GM23338 (cell line): ENCODE measurements around the gene ATP8A1. TPM values are rescaled to one million over a fixed set of nuclear protein-coding genes. Genes with fewer than 3 reads are reported as not detected.

ENCODE experiments used
- ATAC-seq: fragments of 200-7000 bp; cut with Tn5 transposase; 3 replicates; pipeline ENCODE4 v1.9.1; 2020
- DNase-seq: peaks from one replicate; pipeline ENCODE4 v3.0.0-alpha.2; 2015; ENCODE audit warnings: low spot score
- H2AFZ ChIP-seq: fragments of 200-600 bp; sonication (generic); 2 replicates; pipeline ENCODE4 v1.8.0; 2016; ENCODE audit warnings: antibody characterized with exemption, mild to moderate bottlenecking, moderate library complexity
- H3F3A ChIP-seq: fragments of 200-600 bp; sonication (generic); replicated peaks from 2 replicates; pipeline ENCODE4 v1.8.0; 2017; ENCODE audit warnings: antibody characterized with exemption, mixed run types, low read depth
- H3K27ac ChIP-seq: fragments of 200-600 bp; sonication (generic); 2 replicates; pipeline ENCODE4 v1.6.1; 2016; ENCODE audit warnings: low read depth
- H3K27me3 ChIP-seq: fragments of 200-600 bp; sonication (generic); 2 replicates; pipeline ENCODE4 v1.8.0; 2016; ENCODE audit warnings: mild to moderate bottlenecking, mixed run types, moderate library complexity; ENCODE audit not compliant: insufficient read depth
- H3K36me3 ChIP-seq: fragments of 200-600 bp; sonication (generic); 2 replicates; pipeline ENCODE4 v1.8.0; 2016; ENCODE audit warnings: mild to moderate bottlenecking; ENCODE audit not compliant: insufficient read depth
- H3K4me1 ChIP-seq: fragments of 200-600 bp; sonication (generic); 2 replicates; pipeline ENCODE4 v1.8.0; 2016; ENCODE audit warnings: mild to moderate bottlenecking, moderate library complexity; ENCODE audit not compliant: insufficient read depth
- H3K4me2 ChIP-seq: fragments of 200-600 bp; sonication (generic); 2 replicates; pipeline ENCODE4 v1.7.1; 2017; ENCODE audit warnings: mixed run types
- H3K4me3 ChIP-seq: fragments of 200-600 bp; sonication (generic); 2 replicates; pipeline ENCODE4 v1.6.1; 2016; ENCODE audit warnings: mixed run types
- H3K79me2 ChIP-seq: fragments of 200-600 bp; sonication (generic); replicated peaks from 2 replicates; pipeline ENCODE4 v1.8.0; 2017; ENCODE audit warnings: mild to moderate bottlenecking; ENCODE audit not compliant: insufficient read depth
- H3K9me2 ChIP-seq: fragments of 200-600 bp; sonication (generic); 2 replicates; pipeline ENCODE4 v1.8.0; 2017; ENCODE audit not compliant: insufficient read depth
- H4K20me1 ChIP-seq: fragments of 200-600 bp; sonication (generic); replicated peaks from 2 replicates; pipeline ENCODE4 v1.8.0; 2017; ENCODE audit warnings: mild to moderate bottlenecking; ENCODE audit not compliant: insufficient read depth
- H3K27ac Mint-ChIP-seq: 2 replicates; pipeline ENCODE4 v1.8.0; 2020; ENCODE audit warnings: inconsistent platforms, mild to moderate bottlenecking, moderate library complexity, mixed read lengths
- H3K27me3 Mint-ChIP-seq: 3 replicates; pipeline ENCODE4 v1.8.0; 2022; ENCODE audit warnings: low read depth, mild to moderate bottlenecking, moderate library complexity, mixed read lengths, inconsistent platforms; ENCODE audit not compliant: insufficient read depth, poor library complexity
- H3K36me3 Mint-ChIP-seq: 3 replicates; pipeline ENCODE4 v1.8.0; 2021; ENCODE audit warnings: low read depth, mild to moderate bottlenecking, inconsistent platforms, moderate library complexity, mixed read lengths
- H3K4me1 Mint-ChIP-seq: 3 replicates; pipeline ENCODE4 v1.8.0; 2020; ENCODE audit warnings: mild to moderate bottlenecking, inconsistent platforms, mixed read lengths
- H3K4me3 Mint-ChIP-seq: 3 replicates; pipeline ENCODE4 v1.8.0; 2021; ENCODE audit warnings: moderate library complexity, mild to moderate bottlenecking, inconsistent platforms, mixed read lengths
- H3K9me3 Mint-ChIP-seq: 3 replicates; pipeline ENCODE4 v1.8.0; 2020; ENCODE audit warnings: moderate library complexity, mild to moderate bottlenecking, inconsistent platforms, mixed read lengths
- CREB1 ChIP-seq: fragments of 250-450 bp; sonication (Bioruptor Pico); IDR thresholded peaks from 2 replicates; pipeline ENCODE4 v1.5.0; 2020; ENCODE audit warnings: low read depth, mild to moderate bottlenecking, moderate library complexity
- CTCF ChIP-seq, 2 experiments: fragments of 200-600 bp in 1 of 2; sonication (generic) in 1 of 2; conservative IDR thresholded peaks; 2 replicates each; pipeline versions ENCODE4 v1.5.1 to v1.6.1; 2016 to 2017; ENCODE audit warnings: antibody characterized with exemption in 2 of 2, low read depth in 2 of 2, mild to moderate bottlenecking in 2 of 2, moderate library complexity in 1 of 2
- EZH2 ChIP-seq: fragments of 200-600 bp; sonication (generic); IDR thresholded peaks from one replicate; pipeline ENCODE4 v1.8.0; 2017; ENCODE audit warnings: antibody characterized with exemption, mild to moderate bottlenecking, low read depth; ENCODE audit not compliant: unreplicated experiment
- JUNB ChIP-seq: IDR thresholded peaks from one replicate; pipeline ENCODE4 v1.6.1; 2016; ENCODE audit warnings: antibody characterized with exemption; ENCODE audit not compliant: unreplicated experiment
- NANOG ChIP-seq: IDR thresholded peaks from 2 replicates; pipeline ENCODE4 v1.6.1; 2016; ENCODE audit warnings: antibody characterized with exemption, borderline replicate concordance
- POLR2AphosphoS5 ChIP-seq: IDR thresholded peaks from 2 replicates; pipeline ENCODE4 v1.6.1; 2016; ENCODE audit warnings: antibody characterized with exemption, low read depth
- REST ChIP-seq: IDR thresholded peaks from one replicate; pipeline ENCODE4 v1.6.1; 2018; ENCODE audit warnings: antibody characterized with exemption; ENCODE audit not compliant: unreplicated experiment
- STAT1 ChIP-seq: IDR thresholded peaks from one replicate; pipeline ENCODE4 v1.6.1; 2016; ENCODE audit warnings: antibody characterized with exemption; ENCODE audit not compliant: unreplicated experiment
- ZNF331 ChIP-seq: fragments of 250-450 bp; sonication (Bioruptor Pico); IDR thresholded peaks from 2 replicates; pipeline ENCODE4 v1.5.0; 2020; ENCODE audit warnings: low read depth, mild to moderate bottlenecking, moderate library complexity
- ZNF462 ChIP-seq: fragments of 250-450 bp; sonication (Bioruptor Pico); IDR thresholded peaks from 2 replicates; pipeline ENCODE4 v1.5.0; 2020; ENCODE audit warnings: mild to moderate bottlenecking, moderate library complexity
- polyA plus RNA-seq: library from polyadenylated mRNA; unstranded; fragments of >200 nt; fragmentation: Nextera tagmentation; extraction: Ambion mirVana; gene quantifications from 2 replicates; pipeline ENCODE4 v1.2.1, GENCODE V29; 2016
- total RNA-seq: library from RNA; depleted of rRNA; stranded (reverse); fragments of >200 nt; shearing (Covaris generic); gene quantifications from 2 replicates; pipeline ENCODE4 v1.2.3, GENCODE V29; 2014
- TF ChIP-seq, protein P1 (sequence below): IDR thresholded peaks from 2 replicates; pipeline ENCODE4 v1.6.1; 2016; ENCODE audit warnings: antibody characterized with exemption

ATP8A1 gene
- total and polyA plus RNA-seq, 2 experiments from 2014 or later: 6.8 to 66.3 TPM

DNA sequence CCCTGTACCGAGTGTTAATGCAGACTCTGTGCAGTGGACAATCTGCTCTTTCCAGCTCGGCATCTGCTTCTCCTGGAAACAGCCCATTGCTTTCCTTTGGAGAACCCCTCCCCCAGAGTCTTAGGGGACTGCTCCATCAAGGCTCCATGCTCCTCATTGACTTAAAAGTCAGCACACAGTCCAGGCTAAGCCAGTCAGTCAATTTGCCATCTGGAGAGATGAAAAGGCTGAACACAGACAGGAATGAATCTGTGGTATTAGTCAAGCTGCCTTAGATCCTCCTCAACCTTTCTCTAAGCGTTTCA, 20.3 kb downstream of the ATP8A1 start:
- Histone ChIP-seq H3K27ac (no peak overlapping the region), H4K20me1 (0 out of 2 replicates have a peak, but pooled peaks cover under 1% of the 10 kb centered on the region), H3K4me1 (no peaks in the 10 kb centered on the region; the same call in 1 of the 2 replicates), H3F3A (no peaks in the 10 kb centered on the region), H3K27me3 (no peaks in the 10 kb centered on the region), H3K4me2 (no peak overlapping the region), H2AFZ (no peak overlapping the region), H3K36me3 (no peaks in the 10 kb centered on the region), H3K9me2 (no peaks in the 10 kb centered on the region; the same call in 1 of the 2 replicates), H3K4me3 (no peak overlapping the region), H3K79me2 (peaks cover 19% of the 10 kb centered on the region)
- H3K4me3 Mint-ChIP-seq: no peak overlapping the region
- TF ChIP-seq EZH2: no peak
- no peak for TF ChIP-seq ZNF331 (CRISPR knock-in tag)
- TF ChIP-seq CTCF (conservative IDR thresholded peaks at IDR 0.05; ENCODE audit: low read depth in 2 of 2): no peak
- no peak for TF ChIP-seq REST
- no peak for TF ChIP-seq ZNF462 (CRISPR knock-in tag)
- no peak for TF ChIP-seq POLR2AphosphoS5
- TF ChIP-seq STAT1: no peak
- no peak for TF ChIP-seq JUNB
- TF ChIP-seq NANOG: no peak
- TF ChIP-seq, protein P1, sequence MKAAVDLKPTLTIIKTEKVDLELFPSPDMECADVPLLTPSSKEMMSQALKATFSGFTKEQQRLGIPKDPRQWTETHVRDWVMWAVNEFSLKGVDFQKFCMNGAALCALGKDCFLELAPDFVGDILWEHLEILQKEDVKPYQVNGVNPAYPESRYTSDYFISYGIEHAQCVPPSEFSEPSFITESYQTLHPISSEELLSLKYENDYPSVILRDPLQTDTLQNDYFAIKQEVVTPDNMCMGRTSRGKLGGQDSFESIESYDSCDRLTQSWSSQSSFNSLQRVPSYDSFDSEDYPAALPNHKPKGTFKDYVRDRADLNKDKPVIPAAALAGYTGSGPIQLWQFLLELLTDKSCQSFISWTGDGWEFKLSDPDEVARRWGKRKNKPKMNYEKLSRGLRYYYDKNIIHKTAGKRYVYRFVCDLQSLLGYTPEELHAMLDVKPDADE: no peak
- TF ChIP-seq CREB1: no peak
- peaks cover 5% of the 10 kb centered on the region for H3K4me1 Mint-ChIP-seq
- H3K36me3 Mint-ChIP-seq: no peaks in the 10 kb centered on the region
- ATAC-seq (no peak), DNase-seq (no peak)
- no peaks in the 10 kb centered on the region for H3K27me3 Mint-ChIP-seq
- no peak overlapping the region for H3K27ac Mint-ChIP-seq
- H3K9me3 Mint-ChIP-seq: no peaks in the 10 kb centered on the region
